GM23338 (cell line): Measurements from ENCODE around the gene PRMT1. TPM values are rescaled to one million over a fixed set of nuclear protein-coding genes. Genes with fewer than 3 reads are reported as not detected.

Experiments
- ATAC-seq: fragments of 200-7000 bp; cut with Tn5 transposase; 3 replicates; pipeline ENCODE4 v1.9.1; 2020
- DNase-seq: peaks from one replicate; pipeline ENCODE4 v3.0.0-alpha.2; 2015; ENCODE audit warnings: low spot score
- H2AFZ ChIP-seq: fragments of 200-600 bp; sonication (generic); 2 replicates; pipeline ENCODE4 v1.8.0; 2016; ENCODE audit warnings: antibody characterized with exemption, mild to moderate bottlenecking, moderate library complexity
- H3F3A ChIP-seq: fragments of 200-600 bp; sonication (generic); replicated peaks from 2 replicates; pipeline ENCODE4 v1.8.0; 2017; ENCODE audit warnings: antibody characterized with exemption, mixed run types, low read depth
- H3K27ac ChIP-seq: fragments of 200-600 bp; sonication (generic); 2 replicates; pipeline ENCODE4 v1.6.1; 2016; ENCODE audit warnings: low read depth
- H3K27me3 ChIP-seq: fragments of 200-600 bp; sonication (generic); 2 replicates; pipeline ENCODE4 v1.8.0; 2016; ENCODE audit warnings: mild to moderate bottlenecking, mixed run types, moderate library complexity; ENCODE audit not compliant: insufficient read depth
- H3K36me3 ChIP-seq: fragments of 200-600 bp; sonication (generic); 2 replicates; pipeline ENCODE4 v1.8.0; 2016; ENCODE audit warnings: mild to moderate bottlenecking; ENCODE audit not compliant: insufficient read depth
- H3K4me1 ChIP-seq: fragments of 200-600 bp; sonication (generic); 2 replicates; pipeline ENCODE4 v1.8.0; 2016; ENCODE audit warnings: mild to moderate bottlenecking, moderate library complexity; ENCODE audit not compliant: insufficient read depth
- H3K4me2 ChIP-seq: fragments of 200-600 bp; sonication (generic); 2 replicates; pipeline ENCODE4 v1.7.1; 2017; ENCODE audit warnings: mixed run types
- H3K4me3 ChIP-seq: fragments of 200-600 bp; sonication (generic); 2 replicates; pipeline ENCODE4 v1.6.1; 2016; ENCODE audit warnings: mixed run types
- H3K79me2 ChIP-seq: fragments of 200-600 bp; sonication (generic); replicated peaks from 2 replicates; pipeline ENCODE4 v1.8.0; 2017; ENCODE audit warnings: mild to moderate bottlenecking; ENCODE audit not compliant: insufficient read depth
- H3K9me2 ChIP-seq: fragments of 200-600 bp; sonication (generic); 2 replicates; pipeline ENCODE4 v1.8.0; 2017; ENCODE audit not compliant: insufficient read depth
- H4K20me1 ChIP-seq: fragments of 200-600 bp; sonication (generic); replicated peaks from 2 replicates; pipeline ENCODE4 v1.8.0; 2017; ENCODE audit warnings: mild to moderate bottlenecking; ENCODE audit not compliant: insufficient read depth
- H3K27ac Mint-ChIP-seq: 2 replicates; pipeline ENCODE4 v1.8.0; 2020; ENCODE audit warnings: inconsistent platforms, mild to moderate bottlenecking, moderate library complexity, mixed read lengths
- H3K27me3 Mint-ChIP-seq: 3 replicates; pipeline ENCODE4 v1.8.0; 2022; ENCODE audit warnings: low read depth, mild to moderate bottlenecking, moderate library complexity, mixed read lengths, inconsistent platforms; ENCODE audit not compliant: insufficient read depth, poor library complexity
- H3K36me3 Mint-ChIP-seq: 3 replicates; pipeline ENCODE4 v1.8.0; 2021; ENCODE audit warnings: low read depth, mild to moderate bottlenecking, inconsistent platforms, moderate library complexity, mixed read lengths
- H3K4me1 Mint-ChIP-seq: 3 replicates; pipeline ENCODE4 v1.8.0; 2020; ENCODE audit warnings: mild to moderate bottlenecking, inconsistent platforms, mixed read lengths
- H3K4me3 Mint-ChIP-seq: 3 replicates; pipeline ENCODE4 v1.8.0; 2021; ENCODE audit warnings: moderate library complexity, mild to moderate bottlenecking, inconsistent platforms, mixed read lengths
- H3K9me3 Mint-ChIP-seq: 3 replicates; pipeline ENCODE4 v1.8.0; 2020; ENCODE audit warnings: moderate library complexity, mild to moderate bottlenecking, inconsistent platforms, mixed read lengths
- CTCF ChIP-seq, 2 experiments: fragments of 200-600 bp in 1 of 2; sonication (generic) in 1 of 2; conservative IDR thresholded peaks; 2 replicates each; pipeline versions ENCODE4 v1.5.1 to v1.6.1; 2016 to 2017; ENCODE audit warnings: antibody characterized with exemption in 2 of 2, low read depth in 2 of 2, mild to moderate bottlenecking in 2 of 2, moderate library complexity in 1 of 2
- ETS1 ChIP-seq: IDR thresholded peaks from 2 replicates; pipeline ENCODE4 v1.6.1; 2016; ENCODE audit warnings: antibody characterized with exemption
- JUNB ChIP-seq: IDR thresholded peaks from one replicate; pipeline ENCODE4 v1.6.1; 2016; ENCODE audit warnings: antibody characterized with exemption; ENCODE audit not compliant: unreplicated experiment
- REST ChIP-seq: IDR thresholded peaks from one replicate; pipeline ENCODE4 v1.6.1; 2018; ENCODE audit warnings: antibody characterized with exemption; ENCODE audit not compliant: unreplicated experiment
- ZNF462 ChIP-seq: fragments of 250-450 bp; sonication (Bioruptor Pico); IDR thresholded peaks from 2 replicates; pipeline ENCODE4 v1.5.0; 2020; ENCODE audit warnings: mild to moderate bottlenecking, moderate library complexity
- polyA plus RNA-seq: library from polyadenylated mRNA; unstranded; fragments of >200 nt; fragmentation: Nextera tagmentation; extraction: Ambion mirVana; gene quantifications from 2 replicates; pipeline ENCODE4 v1.2.1, GENCODE V29; 2016
- total RNA-seq: library from RNA; depleted of rRNA; stranded (reverse); fragments of >200 nt; shearing (Covaris generic); gene quantifications from 2 replicates; pipeline ENCODE4 v1.2.3, GENCODE V29; 2014

The PRMT1 gene
- total and polyA plus RNA-seq, 2 experiments from 2014 or later, result 590 to 700 TPM

- Histone ChIP-seq H3F3A (peaks cover 21% of the 10 kb centered on the region), H3K27ac (peak overlapping the region; percentile 96), H2AFZ (peak overlapping the region; percentile 89; the same call in 1 of the 2 replicates), H3K4me3 (peak overlapping the region; percentile 100), H4K20me1 (peaks cover 13% of the 10 kb centered on the region), H3K4me1 (peaks cover 39% of the 10 kb centered on the region), H3K9me2 (no peaks in the 10 kb centered on the region), H3K36me3 (no peaks in the 10 kb centered on the region; the same call in 1 of the 2 replicates), H3K27me3 (peaks cover 11% of the 10 kb centered on the region; the same call in 1 of the 2 replicates), H3K79me2 (peaks cover 26% of the 10 kb centered on the region), H3K4me2 (peak overlapping the region; percentile 83)
- Mint-ChIP-seq H3K27me3 (peaks cover 36% of the 10 kb centered on the region), H3K4me3 (peak overlapping the region; percentile 97), H3K27ac (peak overlapping the region; percentile 96), H3K9me3 (no peaks in the 10 kb centered on the region), H3K4me1 (peaks cover 49% of the 10 kb centered on the region), H3K36me3 (peaks cover 23% of the 10 kb centered on the region)
- ATAC-seq, result no peak
- DNase-seq, result peak; percentile 54
- TF ChIP-seq CTCF (conservative IDR thresholded peaks at IDR 0.05; ENCODE audit: low read depth in 2 of 2) (0 out of 4 replicates have a peak, but pooled peaks of 1 of the 2 experiments have one; percentile 8), JUNB (no peak)
These were observed 34.5 kb upstream of the PRMT1 start for GRCh38 chr19:49642492-49643035.

- Histone ChIP-seq H3K4me1 (peaks cover 30% of the 10 kb centered on the region), H3F3A (peaks cover 21% of the 10 kb centered on the region), H3K27me3 (peaks cover 11% of the 10 kb centered on the region; the same call in 1 of the 2 replicates), H3K27ac (0 out of 2 replicates have a peak overlapping the region, but pooled peaks have one; percentile 96), H3K36me3 (no peaks in the 10 kb centered on the region; the same call in 1 of the 2 replicates), H3K4me2 (peak overlapping the region; percentile 83), H4K20me1 (peaks cover 13% of the 10 kb centered on the region), H3K79me2 (peaks cover 26% of the 10 kb centered on the region), H2AFZ (no peak overlapping the region), H3K4me3 (peak overlapping the region; percentile 100; the same call in 1 of the 2 replicates), H3K9me2 (no peaks in the 10 kb centered on the region)
- Mint-ChIP-seq H3K27me3 (peaks cover 36% of the 10 kb centered on the region), H3K27ac (no peak overlapping the region), H3K36me3 (peaks cover 23% of the 10 kb centered on the region), H3K9me3 (no peaks in the 10 kb centered on the region), H3K4me3 (peak overlapping the region; percentile 97), H3K4me1 (peaks cover 42% of the 10 kb centered on the region)
- no peak for DNase-seq
- no peak for TF ChIP-seq ETS1
- no peak for TF ChIP-seq JUNB
- TF ChIP-seq REST, result no peak
- TF ChIP-seq ZNF462 (CRISPR knock-in tag), result no peak
- ATAC-seq, result no peak
These were observed 33.6 kb upstream of the PRMT1 start for GRCh38 chr19:49643466-49643865.
